ENCODE data around the gene KIAA0930.
"Not testable (repeated sequence)": the region's sequence is repeated elsewhere in the genome, so short reads cannot be mapped to it uniquely, and the experiment has no call there.

Gene KIAA0930

DNA sequence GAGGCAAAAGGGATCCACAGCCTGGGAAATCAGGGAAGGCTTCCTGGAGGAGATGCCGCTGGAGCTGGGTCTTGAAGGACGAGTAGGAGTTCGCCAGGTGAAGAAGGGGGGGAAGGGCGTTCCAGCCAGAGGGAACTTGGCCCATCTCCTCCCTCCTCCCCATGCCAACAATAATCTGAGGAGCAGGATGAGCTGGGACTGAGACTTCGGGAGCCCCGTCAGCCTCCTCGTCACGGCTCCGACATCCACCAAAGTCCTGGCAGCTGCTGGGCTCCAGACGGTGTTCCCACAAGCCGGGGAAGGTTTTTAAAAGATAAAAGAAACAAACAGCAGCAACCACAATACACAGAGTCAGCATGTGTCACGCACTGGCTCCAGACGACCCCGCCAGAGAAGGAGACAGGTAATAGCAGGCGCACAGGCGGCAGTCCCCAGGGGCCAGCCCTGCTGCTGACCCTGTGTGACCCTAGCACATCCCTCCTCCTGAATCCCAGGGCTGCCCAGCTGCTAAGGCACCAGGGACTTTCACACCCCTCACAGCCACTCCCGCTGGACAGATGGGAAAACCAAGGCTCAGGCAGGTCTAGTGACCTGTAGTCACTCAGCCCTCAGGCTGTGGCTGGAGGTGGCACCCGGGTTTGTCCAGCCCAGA is 39.7 kb downstream of the KIAA0930 start:
- no peak for ATAC-seq

DNA sequence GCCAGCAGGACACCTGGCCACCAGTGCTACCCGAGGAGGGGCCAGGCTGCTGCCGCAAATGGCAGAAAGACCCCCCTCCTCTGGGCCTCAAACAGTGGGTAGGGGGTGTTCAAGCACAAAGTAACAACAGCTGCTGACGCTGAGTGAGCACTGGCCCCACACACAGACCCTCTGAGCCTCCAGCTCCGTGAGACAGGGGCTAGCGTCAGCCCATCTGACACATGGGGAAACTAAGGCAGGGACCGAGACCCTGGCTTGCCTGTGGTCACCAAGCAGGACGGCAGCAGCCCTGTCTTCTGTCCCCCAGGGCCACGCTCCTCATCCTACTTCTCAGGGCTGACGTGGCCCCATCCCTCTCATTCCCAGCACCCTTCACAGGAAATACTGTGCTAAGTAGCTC is 40.5 kb downstream of the KIAA0930 start:
- no peak for ATAC-seq

DNA sequence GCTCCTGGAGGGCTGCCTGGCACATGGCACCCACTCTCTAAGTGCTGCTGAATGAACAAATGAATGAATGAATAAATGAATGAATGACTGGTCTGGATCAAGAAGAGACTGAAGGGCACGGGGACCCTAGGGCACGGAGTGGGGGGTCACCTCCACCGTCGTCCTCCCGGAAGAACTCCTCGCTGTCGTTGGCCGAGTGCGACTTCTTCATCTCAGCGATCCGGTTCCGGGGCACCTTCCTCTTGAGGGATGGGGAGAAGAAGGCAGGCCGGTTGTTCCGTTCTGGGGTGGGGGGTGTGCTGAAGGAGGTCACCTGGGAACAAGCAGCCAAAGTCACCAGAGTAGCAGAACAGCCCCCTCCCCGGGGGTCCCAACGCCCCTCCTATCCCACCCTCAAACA is 41.0 kb downstream of the KIAA0930 start:
- no peak for ATAC-seq

DNA sequence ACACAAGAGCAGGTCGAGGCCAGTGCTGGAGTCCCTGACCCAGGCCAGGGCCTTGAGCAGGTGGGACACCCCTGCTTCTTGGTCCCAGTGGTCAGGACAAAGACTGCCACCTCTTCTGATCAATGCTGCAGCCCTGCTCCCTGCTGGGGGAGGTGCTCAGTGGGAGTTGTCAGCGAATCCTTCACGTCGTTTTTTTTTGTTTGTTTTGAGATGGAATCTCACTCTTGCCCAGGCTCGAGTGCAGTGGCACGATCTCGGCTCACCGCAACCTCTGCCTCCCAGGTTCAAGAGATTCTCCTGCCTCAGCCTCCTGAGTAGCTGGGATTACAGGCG is 42.3 kb downstream of the KIAA0930 start:
- ATAC-seq, result no peak

DNA sequence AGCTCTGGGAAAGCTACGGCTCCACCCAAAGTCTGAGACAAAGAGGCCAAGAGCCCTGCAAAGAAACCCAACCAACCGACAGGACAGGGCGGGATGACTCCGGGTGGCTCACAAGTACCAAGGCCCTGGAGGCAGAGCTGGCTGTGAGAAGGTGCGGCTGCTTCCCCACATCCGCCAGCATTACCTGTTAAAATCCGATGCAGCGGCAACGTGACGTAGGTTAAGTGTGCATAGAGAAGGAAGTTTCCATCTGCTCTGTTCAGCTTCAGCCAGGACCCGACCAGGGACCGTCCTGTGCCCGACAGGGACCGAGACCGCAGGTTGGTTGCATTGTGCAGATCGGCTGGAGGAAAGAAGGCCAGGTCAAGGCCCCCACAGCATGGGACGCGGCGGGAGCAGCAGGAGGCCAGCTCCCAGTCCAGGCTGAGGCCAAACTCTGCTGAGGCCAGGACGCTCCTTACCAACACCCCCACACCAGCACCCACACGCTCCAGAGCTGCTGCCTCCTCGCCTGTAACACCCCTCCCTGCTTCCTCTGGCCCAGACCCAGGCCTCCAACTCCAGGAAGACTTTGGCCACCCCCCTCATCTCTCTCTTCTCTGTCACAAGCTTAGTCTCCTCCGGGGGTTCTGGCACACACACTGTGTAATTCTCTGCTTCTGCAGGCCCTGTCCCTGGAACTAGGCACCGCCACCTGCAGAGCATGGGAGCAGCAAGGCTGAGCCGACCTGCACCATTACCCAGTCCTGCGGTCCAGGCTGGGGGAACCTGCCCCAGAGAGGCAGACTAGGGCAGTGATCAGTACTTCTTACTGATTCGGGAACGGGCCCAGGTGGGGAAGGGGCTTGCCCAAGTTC is 42.9 kb downstream of the KIAA0930 start:
- no peak for ATAC-seq

DNA sequence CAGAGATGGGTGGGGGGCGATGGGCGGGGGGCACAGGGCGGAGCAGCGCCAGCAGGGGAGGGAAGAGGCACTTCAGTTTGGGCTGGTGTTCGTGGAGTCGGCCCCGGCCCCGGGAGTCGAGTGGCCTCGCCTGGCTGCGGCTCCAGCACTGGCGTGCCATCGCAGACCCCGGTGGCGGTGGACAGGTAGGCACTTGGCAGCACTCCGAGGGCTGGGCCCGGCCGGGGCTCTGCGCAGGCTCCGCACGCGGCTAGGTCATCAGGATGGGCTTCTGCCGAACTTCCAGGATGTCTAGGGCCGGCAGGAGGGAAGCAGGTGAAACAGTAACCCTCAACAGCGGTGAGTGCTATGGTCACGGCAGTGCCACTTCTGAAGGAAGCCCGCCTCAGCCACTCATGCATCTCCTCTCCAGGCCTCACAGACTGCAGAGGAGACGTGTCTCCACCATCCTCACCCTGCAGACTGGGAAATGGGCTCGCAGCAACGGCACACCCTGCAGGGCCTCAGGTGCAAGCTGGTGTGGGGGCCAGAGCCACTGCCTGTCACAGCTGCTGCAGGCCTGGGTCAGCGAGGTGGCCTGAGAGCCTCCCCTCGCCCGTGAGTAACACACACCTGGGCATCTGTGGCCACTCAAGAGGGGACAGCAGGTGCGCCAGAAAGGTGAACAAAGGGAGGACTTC is 43.6 kb downstream of the KIAA0930 start:
- no peak for ATAC-seq

DNA sequence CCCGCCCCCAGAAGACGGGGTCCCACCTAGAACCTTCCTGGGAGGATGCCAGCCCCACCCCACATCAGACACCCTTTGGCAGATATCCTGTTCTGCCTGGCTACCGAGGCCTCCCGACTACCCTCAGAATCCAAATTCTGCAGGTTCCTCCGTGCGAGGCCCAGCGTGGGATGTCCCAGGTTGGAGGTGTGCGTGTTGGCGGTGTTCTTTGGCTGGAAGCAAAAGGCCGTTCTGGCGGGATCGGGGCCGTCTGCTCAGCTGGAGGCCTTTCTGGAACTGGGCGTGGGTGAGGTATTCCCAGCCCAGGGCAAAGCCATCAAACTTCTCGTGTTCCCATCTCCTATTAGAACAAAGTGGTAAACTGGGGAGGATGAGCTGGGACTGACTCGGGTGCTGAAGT is 44.4 kb downstream of the KIAA0930 start:
- no peak for ATAC-seq

DNA sequence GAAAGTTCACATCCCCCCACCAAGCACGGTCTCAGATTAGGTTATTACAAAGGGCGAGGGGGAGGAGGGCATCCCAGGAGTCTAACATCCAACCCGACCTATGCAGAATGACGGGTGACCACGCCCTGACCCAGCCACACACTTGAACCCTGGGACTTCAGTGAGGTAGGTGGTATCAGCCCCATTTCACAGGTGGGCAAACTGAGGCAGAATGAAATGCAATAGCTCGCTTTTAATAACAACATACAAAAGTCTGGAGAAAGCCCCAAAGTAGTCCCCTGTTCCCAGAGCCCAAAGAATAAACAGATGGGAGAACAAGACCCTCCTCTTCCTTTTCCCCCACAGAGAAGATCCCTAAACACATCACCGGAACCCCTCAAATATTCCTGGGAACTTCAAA is 45.1 kb downstream of the KIAA0930 start:
- no peak for ATAC-seq

DNA sequence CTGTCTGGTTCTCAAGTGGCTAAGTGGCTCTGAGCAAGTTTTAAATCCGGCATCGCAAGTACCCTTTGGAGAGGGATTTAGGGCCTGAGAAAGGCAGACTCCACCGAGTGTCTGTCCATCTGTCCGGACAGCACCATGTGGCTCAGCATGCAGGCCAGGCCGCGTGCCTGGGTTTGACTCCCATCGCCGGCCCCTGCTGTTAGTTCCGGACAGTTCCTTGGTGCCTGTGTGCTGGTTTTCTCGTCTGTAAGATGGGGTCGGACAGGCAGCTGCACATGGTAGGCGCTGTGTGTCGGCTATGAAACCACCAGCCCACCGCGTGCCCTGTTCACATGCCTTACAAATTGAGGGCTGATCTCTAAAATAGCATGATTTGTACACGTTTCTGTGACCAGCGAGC is 46.0 kb downstream of the KIAA0930 start:
- ATAC-seq, result no peak

DNA sequence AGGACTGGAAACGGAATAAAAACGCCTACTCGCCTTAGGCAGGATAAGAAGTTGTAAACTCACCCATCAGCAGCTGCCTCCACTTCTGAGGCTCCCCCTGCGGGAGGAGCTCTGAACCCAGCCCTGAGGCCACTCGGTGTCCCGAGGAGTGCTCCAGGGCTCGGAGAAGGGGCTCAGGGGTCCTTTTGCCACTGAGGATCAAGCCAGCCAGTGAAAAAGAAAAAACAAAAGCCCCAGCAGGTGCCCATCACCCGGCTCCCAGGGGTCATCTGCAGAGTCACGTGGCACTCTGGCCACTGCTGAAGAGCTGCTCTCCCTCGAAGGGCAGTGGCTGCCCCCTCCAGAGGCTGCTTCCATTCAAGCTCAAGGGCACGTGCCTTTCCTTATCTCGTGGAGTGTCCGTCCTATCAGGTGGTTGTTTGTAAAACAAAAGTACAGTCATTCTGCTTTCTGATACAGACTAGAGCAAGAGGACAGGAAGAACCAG is 48.0 kb downstream of the KIAA0930 start:
- no peak for ATAC-seq

DNA sequence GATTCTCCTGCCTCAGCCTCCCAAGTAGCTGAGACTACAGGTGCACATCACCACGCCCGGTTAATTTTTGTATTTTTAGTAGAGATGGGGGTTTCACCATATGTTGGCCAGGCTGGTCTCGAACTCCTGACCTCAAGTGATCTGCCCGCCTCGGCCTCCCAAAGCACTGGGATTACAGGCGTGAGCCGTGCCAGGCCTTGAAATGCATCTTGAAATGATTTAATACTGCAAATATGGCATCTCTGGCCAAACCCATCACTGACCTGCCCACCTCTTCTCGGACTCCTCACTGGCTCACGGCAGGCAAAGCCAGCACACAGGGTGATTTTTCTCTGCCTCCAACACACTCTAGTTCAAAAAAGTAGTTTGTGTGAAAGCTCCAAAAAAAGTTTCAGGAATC is 48.9 kb downstream of the KIAA0930 start:
- ATAC-seq, result not testable (repeated sequence)

DNA sequence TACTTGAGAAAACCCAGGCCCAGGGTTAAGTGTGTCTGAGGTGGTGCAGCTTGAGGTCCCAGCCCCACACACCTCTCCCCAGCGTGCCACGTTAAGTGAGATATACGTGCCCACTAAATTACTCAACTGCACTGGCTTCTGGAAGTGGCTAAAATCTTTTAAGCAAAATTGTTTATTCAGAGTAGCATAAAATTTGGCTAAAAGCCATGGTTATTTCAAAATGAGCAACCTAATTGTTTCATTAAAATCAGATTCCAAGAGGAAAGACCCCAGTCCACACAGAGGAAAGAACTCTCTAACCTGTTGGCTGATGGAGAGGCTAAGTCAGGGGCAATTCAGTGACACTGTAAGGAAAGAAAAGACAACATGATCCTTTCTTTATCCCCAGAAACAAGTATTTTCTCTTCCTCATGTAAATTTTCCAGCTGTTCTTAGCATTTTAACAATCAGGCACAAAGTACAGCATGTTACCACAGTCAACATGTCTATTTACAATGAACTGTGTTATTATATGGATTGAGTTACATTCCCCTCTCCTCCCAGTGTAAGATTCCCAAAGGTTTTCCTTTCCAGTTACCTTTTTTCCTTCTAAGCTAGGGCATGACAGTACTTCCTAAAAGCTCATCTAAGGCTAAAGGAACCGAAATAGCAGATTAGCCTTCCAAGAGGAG is 50.4 kb downstream of the KIAA0930 start:
- no peak for ATAC-seq

DNA sequence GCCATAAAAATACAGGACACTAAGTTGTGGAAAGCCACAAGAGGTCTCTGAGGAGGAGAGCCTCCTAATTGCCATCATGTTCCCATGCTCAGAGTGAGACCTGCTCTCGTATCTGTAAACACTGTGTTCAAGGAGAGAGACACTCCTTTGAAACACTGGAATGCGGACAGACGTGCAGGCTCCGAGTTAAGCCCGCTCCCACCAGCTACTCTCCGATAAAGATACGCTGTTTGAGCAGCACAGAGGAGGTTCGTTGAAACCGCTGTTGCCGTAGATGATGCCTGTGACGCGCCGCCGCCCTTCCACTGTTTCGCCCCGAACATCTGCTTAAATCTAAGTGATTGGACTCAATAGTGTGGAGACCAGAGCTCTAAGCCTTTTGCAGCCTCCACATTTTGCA is 51.9 kb downstream of the KIAA0930 start:
- no peak for ATAC-seq

DNA sequence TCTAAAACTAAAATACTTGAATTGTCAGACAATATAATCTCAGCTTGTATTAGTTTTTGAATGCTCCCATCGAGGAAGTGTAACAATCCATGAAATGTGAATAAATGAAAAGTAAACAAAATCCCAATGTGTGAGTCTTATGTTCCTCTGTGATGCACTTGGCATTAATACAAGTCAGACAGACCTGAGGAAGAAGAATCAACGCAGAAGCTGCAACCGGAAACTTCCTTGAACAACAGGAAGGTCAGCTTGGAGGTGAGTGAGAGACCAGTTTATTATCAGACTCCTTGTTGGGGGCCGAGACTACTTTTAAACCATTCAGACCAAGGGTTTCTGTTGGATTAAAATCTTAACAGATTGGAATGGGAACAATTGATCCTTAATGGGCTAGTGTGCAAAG is 52.8 kb downstream of the KIAA0930 start:
- no peak for ATAC-seq

DNA sequence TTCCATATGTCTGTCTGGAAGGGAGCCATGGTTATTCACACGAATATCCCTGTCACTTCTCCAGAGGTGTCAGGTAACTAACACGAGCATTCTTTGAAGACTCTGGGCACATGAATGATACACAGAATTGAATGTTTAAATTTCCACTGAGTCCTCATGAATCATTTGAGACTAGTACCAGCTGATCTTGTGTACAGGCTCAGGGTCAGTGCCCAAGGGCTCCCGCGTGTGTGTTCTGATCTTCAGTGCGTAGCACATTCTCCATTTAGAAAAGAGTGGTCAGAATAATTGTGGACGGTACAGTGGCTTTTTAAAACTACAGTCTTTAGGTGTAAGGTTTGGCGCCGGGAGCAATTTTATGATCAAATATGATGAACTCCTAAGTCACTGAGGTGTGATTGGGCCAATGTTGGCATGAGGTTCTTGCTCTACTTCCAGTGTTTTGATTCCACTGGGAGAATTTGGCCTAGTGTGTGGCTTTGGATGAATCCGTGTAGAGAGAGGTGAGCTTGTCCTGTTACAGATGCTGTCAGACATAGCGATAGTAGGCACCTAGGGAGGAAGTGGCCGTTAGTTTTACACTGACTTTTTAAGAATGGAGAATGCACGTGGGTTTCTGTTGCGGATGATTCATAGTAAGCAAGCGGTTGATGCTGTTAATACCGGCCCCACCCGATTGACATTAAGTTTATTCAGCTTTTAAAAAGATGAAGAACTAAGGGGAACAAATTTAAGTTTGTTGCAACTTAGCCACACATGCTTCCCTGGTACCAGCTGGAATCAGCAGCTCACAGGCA is 54.8 kb downstream of the KIAA0930 start:
- peak; percentile 77 to 82 for ATAC-seq

DNA sequence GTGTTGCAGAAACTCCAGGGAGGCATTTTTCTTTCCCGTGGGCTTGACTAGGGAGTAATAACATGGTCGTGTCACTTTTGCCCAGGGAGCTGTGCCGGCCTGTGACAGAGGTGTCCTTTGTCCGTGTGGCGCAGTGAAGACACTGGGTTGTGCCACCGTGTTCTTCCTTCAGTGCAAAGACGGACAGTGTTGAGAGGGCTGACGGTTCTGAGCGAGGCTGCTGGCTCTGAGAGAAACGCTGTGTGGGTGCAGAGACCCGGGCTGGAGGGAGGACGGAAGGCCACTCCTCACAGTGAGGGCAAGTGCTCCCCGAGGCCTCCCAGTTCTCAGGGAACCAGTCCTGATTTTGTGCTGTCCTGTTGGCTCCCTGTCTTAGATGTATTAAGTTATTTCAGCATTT is 56.7 kb downstream of the KIAA0930 start:
- ATAC-seq, result no peak

DNA sequence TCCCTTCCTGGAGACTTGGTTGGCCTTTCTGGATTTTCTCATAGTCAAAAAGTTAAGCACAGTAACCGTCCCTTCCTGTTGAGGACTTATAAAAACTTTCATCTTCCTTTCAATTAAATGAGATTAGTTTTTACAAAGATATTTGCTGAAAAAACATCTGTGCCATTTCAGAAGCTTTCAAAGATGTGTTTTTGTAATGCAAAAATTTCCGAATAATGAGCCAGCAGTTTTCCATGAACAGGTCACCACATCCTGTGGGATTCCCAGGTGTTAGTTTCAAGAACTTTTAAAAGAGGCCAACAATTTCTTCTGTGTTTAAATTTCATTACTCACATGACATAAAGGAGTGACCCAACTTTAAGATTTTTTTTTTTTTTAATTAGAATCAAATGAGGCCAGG is 58.9 kb downstream of the KIAA0930 start:
- ATAC-seq, result no peak

DNA sequence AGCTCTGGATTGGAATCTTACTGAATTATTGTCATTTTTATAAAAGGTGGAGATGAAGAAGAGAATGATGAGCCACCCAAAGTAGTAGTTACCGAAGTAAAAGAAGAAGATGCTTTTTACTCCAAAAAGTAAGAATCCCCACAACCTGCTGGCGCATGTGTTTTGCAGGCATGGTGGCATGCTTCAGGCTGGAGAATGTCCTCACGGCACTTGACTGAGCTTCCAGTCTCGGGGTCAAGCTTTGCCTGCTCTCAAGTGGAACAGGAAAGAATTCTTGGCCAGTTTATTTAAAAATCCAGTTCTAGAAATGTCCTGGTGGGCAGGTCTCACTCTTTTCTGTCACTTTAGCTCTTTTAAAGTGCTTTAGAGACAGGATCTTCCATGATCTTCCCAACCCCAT is 59.5 kb downstream of the KIAA0930 start:
- no peak for ATAC-seq

DNA sequence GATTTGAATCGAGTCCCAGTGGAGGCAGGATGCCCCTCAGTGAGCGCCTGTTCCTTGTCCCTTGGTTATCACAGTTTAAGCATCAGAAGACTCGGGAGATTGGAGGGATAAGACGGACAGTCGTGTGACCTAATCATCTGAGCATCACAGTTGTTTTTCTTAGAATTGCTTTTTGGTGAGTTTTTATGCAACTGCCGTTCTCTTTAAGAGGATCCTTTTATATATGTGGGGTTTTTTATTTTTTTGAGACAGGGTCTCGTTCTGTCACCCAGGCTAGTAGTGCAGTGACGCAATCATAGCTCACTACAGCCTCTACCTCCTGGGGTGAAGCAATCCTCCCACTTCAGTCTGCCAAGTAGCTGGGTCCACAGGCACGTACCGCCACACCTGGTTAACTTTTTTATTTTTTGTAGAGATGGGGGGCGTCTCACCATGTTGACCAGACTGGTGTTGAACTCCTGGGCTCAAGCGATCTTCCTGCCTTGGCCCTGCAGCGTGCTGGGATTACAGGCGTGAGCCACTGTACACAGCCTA is 60.5 kb downstream of the KIAA0930 start:
- ATAC-seq, result no peak

DNA sequence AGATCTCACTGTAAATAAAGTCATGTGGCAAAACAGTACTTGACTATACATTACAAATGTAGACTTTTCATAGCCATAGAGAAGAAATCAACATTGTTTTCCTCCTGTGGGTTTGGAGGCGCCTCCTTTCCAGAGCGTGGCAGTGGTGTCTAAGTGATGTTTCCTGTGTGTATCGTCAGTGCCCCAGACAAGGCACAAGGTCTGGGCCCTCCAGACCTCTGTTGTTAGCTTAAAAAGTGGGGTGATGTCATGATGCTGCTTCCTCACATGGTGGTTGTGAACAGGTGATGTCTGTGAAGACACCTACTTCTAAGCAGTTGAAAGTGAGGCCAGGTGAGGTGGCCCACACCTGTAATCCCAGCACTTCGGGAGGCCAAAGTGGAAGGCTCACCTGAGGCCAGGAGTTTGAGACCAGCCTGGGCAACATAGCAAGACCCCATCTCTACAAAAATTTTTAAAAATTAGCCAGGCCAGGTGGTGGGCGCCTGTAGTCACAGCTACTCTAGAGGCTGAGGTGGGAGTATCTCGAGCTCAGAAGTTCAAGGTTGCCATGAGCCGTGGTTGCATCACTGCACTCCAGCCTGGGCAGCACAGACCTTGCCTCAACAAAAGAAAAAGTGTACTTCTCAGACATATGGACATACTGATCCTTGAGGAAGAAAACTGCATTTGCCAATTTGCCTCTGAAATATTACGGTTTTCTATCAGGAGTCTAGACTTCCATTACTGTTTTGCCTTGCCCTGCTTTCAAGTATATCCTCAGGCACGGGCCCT is 61.2 kb downstream of the KIAA0930 start:
- ATAC-seq, result peak in 1 of 2 donors; percentile 62

DNA sequence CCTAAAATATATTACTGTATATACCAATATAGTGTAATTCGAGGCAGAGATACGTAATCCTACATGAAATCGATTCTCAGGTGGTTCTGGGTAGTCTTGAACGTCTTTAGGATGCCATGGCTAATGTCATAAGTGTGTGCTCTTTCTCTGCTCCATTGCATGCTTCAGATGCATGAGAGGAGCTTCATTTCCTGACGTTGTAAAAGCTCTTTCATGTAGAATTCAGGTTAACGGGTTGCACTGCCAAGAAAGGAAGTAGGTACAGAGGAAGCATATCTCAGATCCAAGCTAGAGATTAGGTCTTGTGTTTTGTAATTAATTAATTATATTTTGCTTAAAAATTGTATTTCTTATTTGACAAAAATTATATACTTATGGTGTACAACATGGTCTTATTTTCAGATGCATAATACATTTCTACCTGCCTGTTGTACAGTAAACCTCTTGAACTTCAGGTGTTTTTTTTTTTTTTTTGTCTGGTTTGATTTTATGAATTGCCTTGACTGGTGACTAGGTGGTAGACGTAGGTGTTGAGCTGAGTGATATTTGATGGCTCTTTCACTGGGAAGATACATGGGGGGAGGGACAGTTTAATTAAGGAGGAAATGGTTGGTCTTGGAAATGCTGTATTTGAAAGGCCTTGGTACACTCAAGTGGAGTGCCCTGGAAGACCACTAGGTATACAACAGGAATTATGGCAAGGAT is 67.7 kb downstream of the KIAA0930 start:
- peak; percentile 19 to 26 for ATAC-seq
